Urothelium cell line (cell line): ENCODE results near the gene NOP56.

Experiments used
- DNase-seq: peaks from one replicate; pipeline ENCODE4 v3.0.0; 2011; ENCODE audit warnings: low spot score, mixed read lengths
- FAIRE-seq: peaks from 2 replicates; lab custom pipeline; 2011; peaks lifted over from hg19 to GRCh38; lab: Jason Lieb, UNC

The NOP56 gene

GRCh38 chr20:2698912-2699311, 46.5 kb downstream of the NOP56 start:
- FAIRE-seq (no peak), DNase-seq (no peak)

DNA sequence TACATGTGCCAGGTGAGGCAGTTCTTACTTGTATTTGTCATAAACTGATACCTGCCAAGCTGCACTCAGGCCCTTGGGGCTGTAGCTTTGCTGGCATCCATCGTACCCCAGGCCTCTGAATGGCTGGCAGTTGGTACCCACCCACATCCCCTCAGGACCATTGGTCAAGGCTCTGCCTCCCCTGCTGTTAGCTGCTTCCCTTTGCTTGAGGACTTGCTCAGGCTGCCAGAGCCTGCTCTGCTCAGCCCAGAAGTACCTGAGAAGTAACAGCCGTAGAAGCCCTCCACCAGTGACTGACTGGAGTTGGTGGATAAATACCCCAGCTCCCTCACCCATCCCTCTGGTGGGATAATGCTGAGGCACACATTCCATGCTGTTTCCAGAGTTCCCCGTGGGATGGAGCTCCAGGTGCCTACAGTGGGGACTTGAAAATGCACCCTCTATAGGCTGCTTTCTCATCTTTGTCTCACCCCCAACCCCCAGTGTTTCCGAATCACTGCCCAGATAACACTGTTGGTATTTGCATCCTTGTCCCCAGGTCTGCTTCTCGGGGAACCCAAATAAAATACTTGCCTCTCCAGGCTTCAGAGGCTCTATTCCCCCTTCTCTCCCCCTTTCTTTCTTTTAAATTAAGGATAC, 47.5 kb downstream of the NOP56 start:
- no peak for FAIRE-seq
- no peak for DNase-seq

DNA sequence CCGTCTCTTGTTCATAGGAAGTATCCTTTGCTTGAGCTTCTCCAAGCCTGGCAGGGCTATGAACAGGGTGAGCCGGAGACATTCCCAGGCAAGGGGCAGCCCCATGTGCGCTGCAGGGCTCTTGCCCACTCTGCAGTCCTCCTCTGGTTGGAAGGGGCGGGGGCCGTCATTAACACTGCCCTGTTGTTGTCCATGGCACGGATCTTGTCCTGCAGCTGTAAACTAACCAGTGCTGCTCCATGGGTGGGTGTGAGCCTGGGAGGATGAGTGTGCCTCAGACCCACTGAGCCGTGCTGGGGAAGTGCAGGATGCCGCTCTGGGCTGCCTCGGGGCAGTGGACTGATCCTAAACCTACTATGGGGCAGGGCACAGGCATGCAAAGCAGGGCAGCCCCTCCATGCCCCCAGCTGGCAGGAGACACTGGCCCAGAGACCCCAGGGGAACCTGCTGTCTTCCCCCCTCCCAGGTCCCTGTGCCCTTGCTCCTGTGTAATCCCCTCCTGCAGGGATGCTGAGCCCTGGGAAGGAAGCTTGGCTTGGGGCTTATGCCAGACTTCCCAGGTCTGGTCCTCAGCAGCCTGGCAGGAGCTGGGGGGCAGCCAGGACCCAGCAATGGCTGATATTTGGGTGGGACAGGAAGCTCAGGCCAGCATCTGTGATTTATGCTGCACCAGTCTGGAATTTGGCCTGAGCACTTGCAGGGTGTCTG, 48.6 kb downstream of the NOP56 start:
- no peak for FAIRE-seq
- DNase-seq: no peak

DNA sequence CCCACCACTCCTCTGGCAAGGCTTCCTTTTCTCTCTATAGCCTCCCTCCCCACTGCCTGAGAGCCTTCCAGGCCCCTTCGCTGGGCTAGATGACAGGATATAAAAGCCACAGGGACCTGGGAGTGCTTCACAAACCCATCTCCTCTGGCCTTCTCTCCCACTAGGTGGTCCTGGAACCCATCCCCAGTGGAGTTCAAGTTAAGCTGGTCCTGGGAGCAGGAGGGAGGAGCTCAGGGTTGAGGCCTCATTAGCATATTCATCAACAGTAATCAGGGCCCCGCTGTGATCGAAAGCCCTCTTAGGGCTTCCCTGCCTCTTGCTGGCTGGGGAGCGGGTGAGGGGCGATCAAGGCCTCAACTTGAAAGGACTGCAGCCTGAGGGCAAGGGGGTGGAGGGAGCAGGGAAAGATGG, 49.2 kb downstream of the NOP56 start:
- FAIRE-seq (no peak), DNase-seq (no peak)

DNA sequence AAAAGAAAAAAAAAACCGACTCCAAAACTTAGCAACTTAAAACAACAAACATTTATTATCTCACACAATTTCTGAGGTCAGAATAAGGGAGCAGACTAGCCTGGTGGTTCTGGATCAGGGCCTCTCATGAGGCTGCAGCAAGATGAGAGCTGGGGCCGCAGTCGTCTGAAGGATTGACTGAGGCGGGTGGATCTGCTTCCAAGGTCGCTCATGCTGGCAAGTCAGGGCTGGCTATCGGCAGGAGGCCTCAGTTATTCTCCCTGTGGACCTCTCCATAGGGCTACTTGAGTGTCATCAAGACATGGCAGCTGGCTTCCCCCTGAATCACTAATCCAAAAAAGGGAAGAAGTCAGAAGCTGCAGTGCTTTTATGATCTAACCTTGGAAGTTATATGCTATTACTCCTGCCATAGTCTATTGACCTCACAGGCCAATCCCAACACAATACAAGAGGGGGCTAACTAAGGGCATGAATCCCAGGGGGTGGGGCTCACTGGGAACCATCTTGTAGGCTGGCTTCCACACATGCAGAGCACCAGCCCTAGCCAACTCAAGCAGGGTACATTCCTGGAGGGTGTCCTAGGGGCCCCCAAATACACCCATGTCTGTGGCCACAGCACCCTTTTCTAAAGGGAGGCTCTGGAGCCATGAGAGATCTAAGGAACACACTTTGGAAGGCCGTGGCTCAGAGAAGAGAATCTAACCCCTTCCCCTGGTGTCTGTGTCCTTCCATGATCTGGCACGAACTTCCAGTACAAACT, 51.5 kb downstream of the NOP56 start:
- FAIRE-seq (no peak), DNase-seq (no peak)

- FAIRE-seq (no peak), DNase-seq (no peak)
These were observed 53.7 kb downstream of the NOP56 start for GRCh38 chr20:2705931-2706645.

- no peak for FAIRE-seq
These were observed 54.4 kb downstream of the NOP56 start for GRCh38 chr20:2706688-2707352.

GRCh38 chr20:2707353-2708072, 55.1 kb downstream of the NOP56 start:
- no peak for FAIRE-seq

More at GRCh38 chr20:2706688-2707352, 54.4 kb downstream of the NOP56 start:
- DNase-seq: no peak

More at GRCh38 chr20:2707353-2708072, 55.1 kb downstream of the NOP56 start:
- DNase-seq: no peak
